Measurements from ENCODE around the gene PKIG. TPM values are rescaled to one million over a fixed set of nuclear protein-coding genes. Genes with fewer than 3 reads are reported as not detected.

Gene PKIG
- total and polyA plus RNA-seq, 12 donors: 43.9 to 225 (median 111) TPM

DNA sequence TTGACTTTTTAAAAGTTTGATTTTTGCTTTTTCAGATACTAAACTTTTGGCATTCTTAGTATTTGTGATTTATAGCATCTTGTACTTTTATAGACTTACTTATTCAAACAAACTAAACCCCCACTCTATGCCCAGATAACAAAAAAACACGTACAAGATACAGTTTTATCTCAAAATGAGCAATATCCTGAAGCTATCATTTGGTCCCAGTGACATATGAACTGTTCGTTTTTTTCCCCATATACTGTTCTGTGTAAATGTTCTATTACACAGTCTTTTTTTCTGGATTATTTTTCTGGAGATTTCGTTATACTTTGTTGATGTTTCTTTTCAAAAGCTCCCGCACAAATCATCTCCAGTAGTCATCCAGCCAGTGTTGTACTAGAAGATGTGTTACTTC is 33.3 kb upstream of the PKIG start:
- H3K9me3 ChIP-seq (replicated peaks in 1 of 3): no peaks in the 10 kb centered on the region
- intact Hi-C loops (cut with DNase I): no loop called here
- TF ChIP-seq, protein P1, sequence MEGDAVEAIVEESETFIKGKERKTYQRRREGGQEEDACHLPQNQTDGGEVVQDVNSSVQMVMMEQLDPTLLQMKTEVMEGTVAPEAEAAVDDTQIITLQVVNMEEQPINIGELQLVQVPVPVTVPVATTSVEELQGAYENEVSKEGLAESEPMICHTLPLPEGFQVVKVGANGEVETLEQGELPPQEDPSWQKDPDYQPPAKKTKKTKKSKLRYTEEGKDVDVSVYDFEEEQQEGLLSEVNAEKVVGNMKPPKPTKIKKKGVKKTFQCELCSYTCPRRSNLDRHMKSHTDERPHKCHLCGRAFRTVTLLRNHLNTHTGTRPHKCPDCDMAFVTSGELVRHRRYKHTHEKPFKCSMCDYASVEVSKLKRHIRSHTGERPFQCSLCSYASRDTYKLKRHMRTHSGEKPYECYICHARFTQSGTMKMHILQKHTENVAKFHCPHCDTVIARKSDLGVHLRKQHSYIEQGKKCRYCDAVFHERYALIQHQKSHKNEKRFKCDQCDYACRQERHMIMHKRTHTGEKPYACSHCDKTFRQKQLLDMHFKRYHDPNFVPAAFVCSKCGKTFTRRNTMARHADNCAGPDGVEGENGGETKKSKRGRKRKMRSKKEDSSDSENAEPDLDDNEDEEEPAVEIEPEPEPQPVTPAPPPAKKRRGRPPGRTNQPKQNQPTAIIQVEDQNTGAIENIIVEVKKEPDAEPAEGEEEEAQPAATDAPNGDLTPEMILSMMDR (IDR thresholded peaks at IDR 0.05): no peak
- no peak for TF ChIP-seq POLR2A (IDR thresholded peaks at IDR 0.05)

DNA sequence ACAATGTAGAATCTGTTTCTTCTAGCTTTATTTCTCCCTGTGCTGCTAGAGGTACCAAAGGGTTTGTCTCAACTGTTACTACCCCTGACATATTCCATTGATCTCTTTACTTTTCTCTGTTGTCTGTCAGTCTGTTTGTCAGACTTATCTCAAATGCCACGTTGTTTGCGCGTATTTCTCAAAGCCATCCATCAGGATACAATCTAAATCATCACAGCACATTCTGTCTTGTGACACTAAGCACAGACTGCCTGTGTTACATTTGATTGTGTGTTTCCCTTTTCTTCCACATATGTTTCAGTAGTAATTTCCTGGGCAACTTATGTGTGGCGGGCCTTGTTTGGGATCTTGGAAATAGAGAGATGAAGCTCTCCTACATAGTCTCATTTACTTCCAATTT is 30.3 kb upstream of the PKIG start:
- Histone ChIP-seq H3K9me3 (replicated peaks in 1 of 3) (no peaks in the 10 kb centered on the region), H3K27ac (peak overlapping the region in 3 of 5 donors; percentile 59 to 88 (median 82)), H3K4me1 (replicated peaks in 1 of 2) (peaks cover 51 to 59% of the 10 kb centered on the region in 2 donors)

More for the DNA sequence above, 33.3 kb upstream of the PKIG start:
- H3K36me3 ChIP-seq (replicated peaks in 1 of 2): no peaks in the 10 kb centered on the region
- H3K4me3 ChIP-seq: peak overlapping the region in 1 of 4 donors; percentile 9
- H3K4me1 ChIP-seq (replicated peaks in 1 of 2): peaks cover 46 to 48% of the 10 kb centered on the region in 2 donors
- DNase-seq: no peak
- peak overlapping the region in 4 of 5 donors; percentile 4 to 70 (median 55) for H3K27ac ChIP-seq
- 32 to 35% (median 33%) methylated on average over 4 of the region's 4 CpGs for WGBS, 4 donors
- H3K27me3 ChIP-seq: no peaks in the 10 kb centered on the region

DNA sequence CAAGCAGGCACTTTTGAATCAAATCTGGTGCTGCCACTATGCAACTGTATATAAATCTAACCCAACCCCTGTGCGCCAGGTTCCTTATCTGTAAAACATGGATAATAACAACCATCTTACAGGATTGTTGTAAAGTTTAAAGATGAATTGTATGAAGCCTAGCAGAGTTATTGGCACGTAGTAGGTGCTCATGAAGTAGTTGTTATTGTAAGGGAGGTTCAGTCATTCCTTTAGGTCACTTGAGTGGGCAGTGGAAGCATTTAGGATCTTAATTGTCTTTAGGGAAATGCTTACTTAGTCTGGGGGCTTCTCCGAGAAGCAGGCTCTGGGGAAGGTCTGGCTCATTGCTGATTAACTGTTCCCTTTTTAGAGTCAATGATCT is 29.8 kb upstream of the PKIG start:
- 38 to 54% (median 50%) methylated on average over 3 of the region's 3 CpGs for WGBS, 4 donors
- intact Hi-C loops (cut with DNase I): no loop called here
- TF ChIP-seq, protein P1 (IDR thresholded peaks at IDR 0.05): no peak
- no peak for TF ChIP-seq POLR2A (IDR thresholded peaks at IDR 0.05)
- Histone ChIP-seq H3K4me3 (no peak overlapping the region), H3K27ac (peak overlapping the region; percentile 50 to 88 (median 82)), H3K27me3 (no peaks in the 10 kb centered on the region), H3K36me3 (replicated peaks in 1 of 2) (no peaks in the 10 kb centered on the region), H3K9me3 (replicated peaks in 1 of 3) (no peaks in the 10 kb centered on the region), H3K4me1 (replicated peaks in 1 of 2) (peaks cover 51 to 59% of the 10 kb centered on the region in 2 donors)
- no peak for DNase-seq

More for the DNA sequence above, 30.3 kb upstream of the PKIG start:
- intact Hi-C loops (cut with DNase I): no loop called here
- WGBS, 4 donors: 55 to 64% (median 60%) methylated on average over 4 of the region's 4 CpGs
- no peak for TF ChIP-seq POLR2A (IDR thresholded peaks at IDR 0.05)
- TF ChIP-seq, protein P1 (IDR thresholded peaks at IDR 0.05): no peak
- no peak for DNase-seq
- Histone ChIP-seq H3K36me3 (replicated peaks in 1 of 2) (no peaks in the 10 kb centered on the region), H3K27me3 (no peaks in the 10 kb centered on the region), H3K4me3 (no peak overlapping the region)

DNA sequence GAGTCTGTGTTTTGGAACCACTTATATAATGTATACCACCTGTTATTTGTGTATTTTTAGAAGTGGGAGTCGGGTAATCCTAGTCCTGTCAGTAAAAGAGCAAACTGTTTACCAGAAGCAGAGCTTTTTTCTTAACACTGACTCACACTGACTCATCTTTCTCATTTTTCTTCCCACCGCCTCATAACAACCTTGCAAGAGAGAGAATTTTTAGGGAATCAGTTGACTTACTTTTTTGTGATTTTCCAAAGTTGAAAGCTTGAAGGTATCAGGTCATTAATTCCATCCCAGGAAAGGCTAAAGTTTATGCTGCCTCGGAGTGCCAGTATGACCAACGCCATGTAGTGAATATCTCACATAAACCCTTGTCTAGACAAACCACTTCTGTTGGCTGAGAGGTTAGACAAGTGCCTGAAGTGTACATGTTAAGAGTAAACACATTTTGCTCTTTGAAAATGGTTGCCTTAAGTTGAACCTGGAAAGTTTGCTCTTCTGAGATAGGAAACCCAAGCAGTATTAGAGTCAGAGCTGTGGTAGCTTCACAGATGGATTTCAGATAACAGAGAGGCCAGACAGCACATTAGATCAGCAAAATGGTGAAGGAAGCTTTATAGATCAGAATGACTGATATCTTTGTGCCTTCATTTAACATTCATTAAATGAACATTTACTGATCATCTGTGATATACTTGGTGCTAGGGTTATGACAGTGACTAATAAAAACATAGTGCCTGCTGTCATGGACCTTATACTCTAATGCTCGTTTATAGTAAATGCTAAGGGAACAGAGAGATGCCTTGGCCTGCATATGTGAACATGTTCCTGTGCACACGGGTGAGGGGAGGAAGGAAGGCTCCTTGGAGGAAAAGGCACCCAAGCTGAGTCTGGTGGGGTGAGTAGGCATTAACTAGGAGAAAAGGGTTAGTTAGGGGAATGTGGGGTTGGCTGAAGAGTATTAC is 29.1 kb upstream of the PKIG start:
- Histone ChIP-seq H3K27ac (peak overlapping the region; percentile 55 to 88 (median 82)), H3K4me3 (no peak overlapping the region), H3K27me3 (no peaks in the 10 kb centered on the region), H3K9me3 (replicated peaks in 1 of 3) (no peaks in the 10 kb centered on the region), H3K36me3 (replicated peaks in 1 of 2) (no peaks in the 10 kb centered on the region), H3K4me1 (replicated peaks in 1 of 2) (peaks cover 48 to 55% of the 10 kb centered on the region in 2 donors)
- WGBS, 4 donors: 31 to 46% (median 38%) methylated on average over 6 of the region's 6 CpGs
- no peak for DNase-seq
- intact Hi-C loops (cut with DNase I): no loop called here
- TF ChIP-seq, protein P1 (IDR thresholded peaks at IDR 0.05): no peak
- TF ChIP-seq POLR2A (IDR thresholded peaks at IDR 0.05): peak in 1 of 2 donors; percentile 42

Measured in adrenal gland (tissue), 12 donors.